ENCODE measurements around the gene TUBA4B. TPM values are rescaled to one million over a fixed set of nuclear protein-coding genes. Genes with fewer than 3 reads are reported as not detected.

The TUBA4B gene
- polyA plus RNA-seq, 6 donors from 2014 or later = not detected

GRCh38 chr2:219223831-219224610 lies 29.0 kb upstream of the TUBA4B start:
- H3K9me3 Mint-ChIP-seq = no peaks in the 10 kb centered on the region
- peaks cover 31 to 44% (median 32%) of the 10 kb centered on the region in 3 donors for H3K4me1 Mint-ChIP-seq
- peaks cover 21 to 30% of the 10 kb centered on the region in 2 donors for H3K36me3 Mint-ChIP-seq
- ATAC-seq (ENCODE audit: low read depth in 2 of 2) (no peak), DNase-seq (no peak)
- H3K27ac Mint-ChIP-seq = peak overlapping the region in 3 of 6 donors; percentile 11 to 81 (median 56)
- no peaks in the 10 kb centered on the region for H3K27me3 Mint-ChIP-seq
- peak overlapping the region in 1 of 8 donors; percentile 42 for H3K4me3 Mint-ChIP-seq

- no peak for ATAC-seq (ENCODE audit: low read depth in 2 of 2)
- peaks cover 21 to 30% of the 10 kb centered on the region in 2 donors for H3K36me3 Mint-ChIP-seq
- H3K27ac Mint-ChIP-seq = no peak overlapping the region
- no peak for DNase-seq
- H3K27me3 Mint-ChIP-seq = no peaks in the 10 kb centered on the region
- H3K9me3 Mint-ChIP-seq = no peaks in the 10 kb centered on the region
- H3K4me3 Mint-ChIP-seq = peak overlapping the region in 2 of 8 donors; percentile 66 to 77
- H3K4me1 Mint-ChIP-seq = peaks cover 33 to 42% (median 38%) of the 10 kb centered on the region in 3 donors
Measured at GRCh38 chr2:219225350-219225749, 27.7 kb upstream of the TUBA4B start.

- Mint-ChIP-seq H3K27ac (peak overlapping the region in 4 of 6 donors; percentile 24 to 98 (median 78)), H3K9me3 (no peaks in the 10 kb centered on the region), H3K27me3 (no peaks in the 10 kb centered on the region), H3K4me1 (peaks cover 33 to 50% (median 41%) of the 10 kb centered on the region in 3 donors), H3K36me3 (peaks cover 15 to 18% of the 10 kb centered on the region in 2 donors), H3K4me3 (peak overlapping the region; percentile 78 to 100 (median 88))
- ATAC-seq (ENCODE audit: low read depth in 2 of 2) = no peak
- DNase-seq = no peak
Measured at GRCh38 chr2:219228041-219228910, 24.8 kb upstream of the TUBA4B start.

GRCh38 chr2:219228911-219229304 lies 24.1 kb upstream of the TUBA4B start:
- Mint-ChIP-seq H3K4me3 (peak overlapping the region; percentile 78 to 100 (median 88)), H3K4me1 (peaks cover 39 to 50% (median 41%) of the 10 kb centered on the region in 3 donors), H3K27me3 (no peaks in the 10 kb centered on the region), H3K9me3 (no peaks in the 10 kb centered on the region), H3K36me3 (peaks cover 15 to 19% of the 10 kb centered on the region in 2 donors), H3K27ac (peak overlapping the region in 3 of 6 donors; percentile 24 to 98 (median 79))
- ATAC-seq (ENCODE audit: low read depth in 2 of 2) (no peak), DNase-seq (no peak)

GRCh38 chr2:219229305-219230058 lies 23.6 kb upstream of the TUBA4B start, which contains the start of the genes ANKZF1 and ATG9A:
Gene ANKZF1 (plus strand): TSS chr2:219229806. CDS start chr2:219230258, 452 bp downstream.
Gene ATG9A (minus strand): TSS chr2:219229636. CDS start chr2:219228024, 1,612 bp downstream.
- Mint-ChIP-seq H3K4me3 (peak within 1 kb of the TSS; percentile 89 to 100 (median 98)), H3K36me3 (peaks cover 20 to 23% of the 10 kb centered on the region in 2 donors), H3K4me1 (peaks cover 43 to 51% (median 43%) of the 10 kb centered on the region in 3 donors), H3K27me3 (no peaks in the 10 kb centered on the region), H3K27ac (peak within 1 kb of the TSS; percentile 90 to 99 (median 98)), H3K9me3 (no peaks in the 10 kb centered on the region)
- DNase-seq = peak; percentile 99
- ATAC-seq (ENCODE audit: low read depth in 2 of 2) = peak; percentile 96

- peak overlapping the region; percentile 89 to 100 (median 98) for H3K4me3 Mint-ChIP-seq
- peaks cover 43 to 48% (median 47%) of the 10 kb centered on the region in 3 donors for H3K4me1 Mint-ChIP-seq
- DNase-seq (peak; percentile 33), ATAC-seq (ENCODE audit: low read depth in 2 of 2) (peak; percentile 6 to 11)
- H3K27ac Mint-ChIP-seq = peak overlapping the region; percentile 90 to 99 (median 98)
- no peaks in the 10 kb centered on the region for H3K27me3 Mint-ChIP-seq
- H3K36me3 Mint-ChIP-seq = peaks cover 15 to 23% of the 10 kb centered on the region in 2 donors
- no peaks in the 10 kb centered on the region for H3K9me3 Mint-ChIP-seq
Measured at GRCh38 chr2:219230059-219230540, 22.9 kb upstream of the TUBA4B start.

- Mint-ChIP-seq H3K4me3 (peak overlapping the region in 2 of 8 donors; percentile 5 to 31), H3K4me1 (peaks cover 26 to 30% (median 28%) of the 10 kb centered on the region in 3 donors), H3K27ac (peak overlapping the region in 2 of 6 donors; percentile 9 to 85), H3K36me3 (peaks cover 12 to 37% of the 10 kb centered on the region in 2 donors), H3K27me3 (no peaks in the 10 kb centered on the region), H3K9me3 (no peaks in the 10 kb centered on the region)
- ATAC-seq (ENCODE audit: low read depth in 2 of 2) (no peak), DNase-seq (no peak)
Measured at GRCh38 chr2:219234331-219234730, 18.7 kb upstream of the TUBA4B start.

GRCh38 chr2:219243291-219243761 lies 9.7 kb upstream of the TUBA4B start:
- peak overlapping the region in 5 of 6 donors; percentile 23 to 81 (median 78) for H3K27ac Mint-ChIP-seq
- DNase-seq (no peak), ATAC-seq (ENCODE audit: low read depth in 2 of 2) (no peak)
- H3K36me3 Mint-ChIP-seq = no peaks in the 10 kb centered on the region
- H3K27me3 Mint-ChIP-seq = no peaks in the 10 kb centered on the region
- H3K4me1 Mint-ChIP-seq = peaks cover 18 to 51% (median 38%) of the 10 kb centered on the region in 3 donors
- H3K4me3 Mint-ChIP-seq = peak overlapping the region; percentile 42 to 84 (median 70)
- no peaks in the 10 kb centered on the region for H3K9me3 Mint-ChIP-seq

- ATAC-seq (ENCODE audit: low read depth in 2 of 2) (no peak), DNase-seq (no peak)
- Mint-ChIP-seq H3K4me3 (peak overlapping the region; percentile 78 to 95 (median 91)), H3K4me1 (peaks cover 28 to 65% (median 53%) of the 10 kb centered on the region in 3 donors), H3K27ac (peak overlapping the region; percentile 93 to 99 (median 98)), H3K9me3 (no peaks in the 10 kb centered on the region), H3K27me3 (no peaks in the 10 kb centered on the region), H3K36me3 (no peaks in the 10 kb centered on the region)
Measured at GRCh38 chr2:219244789-219245147, 8.3 kb upstream of the TUBA4B start.

GRCh38 chr2:219245148-219245898 lies 7.7 kb upstream of the TUBA4B start, which contains the start of the genes GLB1L and STK16:
Gene GLB1L (minus strand): TSS chr2:219245444. CDS start chr2:219243573, 1,871 bp downstream.
Gene STK16 (plus strand): TSS chr2:219245479. CDS start chr2:219246000, 521 bp downstream.
- Mint-ChIP-seq H3K4me1 (peaks cover 33 to 71% (median 58%) of the 10 kb centered on the region in 3 donors), H3K36me3 (no peaks in the 10 kb centered on the region), H3K27ac (peak within 1 kb of the TSS; percentile 93 to 99 (median 98)), H3K9me3 (no peaks in the 10 kb centered on the region), H3K4me3 (peak within 1 kb of the TSS; percentile 78 to 95 (median 91)), H3K27me3 (no peaks in the 10 kb centered on the region)
- peak; percentile 85 to 86 for ATAC-seq (ENCODE audit: low read depth in 2 of 2)
- DNase-seq = peak; percentile 90

- Mint-ChIP-seq H3K27ac (peak overlapping the region; percentile 93 to 99 (median 98)), H3K4me1 (peaks cover 39 to 76% (median 64%) of the 10 kb centered on the region in 3 donors), H3K36me3 (peaks cover 0 to 3% of the 10 kb centered on the region in 2 donors), H3K9me3 (no peaks in the 10 kb centered on the region), H3K4me3 (peak overlapping the region; percentile 78 to 95 (median 91)), H3K27me3 (no peaks in the 10 kb centered on the region)
- DNase-seq = no peak
- no peak for ATAC-seq (ENCODE audit: low read depth in 2 of 2)
Measured at GRCh38 chr2:219245899-219246230, 7.2 kb upstream of the TUBA4B start.

Measured in naive B cell (primary cell).